K562 (cell line): Measurements from ENCODE around the gene PIGB. TPM values are rescaled to one million over a fixed set of nuclear protein-coding genes. Genes with fewer than 3 reads are reported as not detected.
A peak's percentile ranks its signal among the peaks of the same experiment; 100 is the strongest.

Experiments used
- EGR1 ChIP-seq: fragments of 450-650 bp; conservative IDR thresholded peaks from 2 replicates; pipeline ENCODE4 v1.6.1; 2017; ENCODE audit warnings: mild to moderate bottlenecking
- ESRRB ChIP-seq: fragments of 250-450 bp; sonication (Bioruptor Pico); IDR thresholded peaks from 2 replicates; pipeline ENCODE4 v1.5.0; 2020; ENCODE audit warnings: mild to moderate bottlenecking, moderate library complexity, borderline replicate concordance
- HDAC6 ChIP-seq: IDR thresholded peaks from 2 replicates; pipeline ENCODE4 v1.6.1; 2012; ENCODE audit warnings: low read depth, mild to moderate bottlenecking, control low read depth, inconsistent platforms, low read length, moderate library complexity
- KLF16 ChIP-seq: IDR thresholded peaks from 2 replicates; pipeline ENCODE4 v1.6.1; 2016; ENCODE audit warnings: antibody characterized with exemption
- PCBP1 ChIP-seq: fragments of 200-400 bp; formaldehyde crosslinking; IDR thresholded peaks from 2 replicates; pipeline ENCODE4 v1.6.1; 2018; ENCODE audit warnings: mild to moderate bottlenecking, low read depth, low read length; ENCODE audit not compliant: poor library complexity, severe bottlenecking
- PHTF2 ChIP-seq: fragments of 250-450 bp; sonication (Bioruptor Pico); IDR thresholded peaks from 2 replicates; pipeline ENCODE4 v1.5.0; 2021; ENCODE audit warnings: mild to moderate bottlenecking
- SRSF9 ChIP-seq: fragments of 200-400 bp; formaldehyde crosslinking; IDR thresholded peaks from 2 replicates; pipeline ENCODE4 v1.6.1; 2017; ENCODE audit warnings: low read depth, low read length, borderline replicate concordance
- ZEB2 ChIP-seq: fragments of 450-650 bp; IDR thresholded peaks from 2 replicates; pipeline ENCODE4 v1.6.1; 2016
- ZNF57 ChIP-seq: fragments of 450-650 bp; formaldehyde crosslinking; IDR thresholded peaks from 2 replicates; pipeline ENCODE4 v1.4.0; 2020; ENCODE audit warnings: mild to moderate bottlenecking, moderate library complexity
- polyA plus RNA-seq, 8 experiments: library from polyadenylated mRNA; depleted of rRNA in 4 of 8; stranded (reverse) in 5 of 8; unstranded in 3 of 8; fragments of >200 nt; fragmentation: Nextera tagmentation in 2 of 8; fragmentation: Illumina TruSeq in 1 of 8; extraction: Ambion mirVana in 2 of 8; extraction: Trizol in 1 of 8; gene quantifications; 2 replicates each; pipeline versions ENCODE4 v1.2.1 to v1.2.3, GENCODE V29; 2011 to 2014; ENCODE audit warnings: inconsistent platforms in 1 of 8, missing spikeins in 1 of 8
- total RNA-seq, 7 experiments: library from RNA; depleted of rRNA in 6 of 7; stranded (reverse); fragments of >200 nt in 6 of 7; fragmentation: Illumina TruSeq in 2 of 7; extraction: Trizol in 2 of 7; gene quantifications; 2 replicates each; pipeline versions ENCODE4 v1.2.1 to v1.2.3, GENCODE V29; 2011 to 2021; ENCODE audit warnings: low replicate concordance in 1 of 7
- TF ChIP-seq, protein P1 (sequence below): fragments of 450-650 bp; IDR thresholded peaks from 2 replicates; pipeline ENCODE4 v1.6.1; 2016; ENCODE audit warnings: mild to moderate bottlenecking
- TF ChIP-seq, protein P2 (sequence below): fragments of 450-650 bp; IDR thresholded peaks from 2 replicates; pipeline ENCODE4 v1.6.1; 2018; ENCODE audit warnings: mild to moderate bottlenecking, low read depth; ENCODE audit not compliant: partially characterized antibody
- TF ChIP-seq, protein P3 (sequence below): fragments of 250-450 bp; sonication (Bioruptor Pico); IDR thresholded peaks from 2 replicates; pipeline ENCODE4 v1.5.0; 2021; ENCODE audit warnings: mild to moderate bottlenecking, borderline replicate concordance
- TF ChIP-seq, protein P4 (sequence below), 2 experiments: fragments of 450-650 bp; formaldehyde crosslinking in 1 of 2; IDR thresholded peaks; 2 replicates each; pipeline versions ENCODE4 v1.4.0 to v1.6.1; 2014 to 2020; ENCODE audit warnings: mild to moderate bottlenecking in 2 of 2, borderline replicate concordance in 1 of 2, low read depth in 1 of 2

The PIGB gene
- total and polyA plus RNA-seq, 9 of the 15 experiments (the other 6 are each of a cell fraction or from before 2014, with no cell fraction given), result 9.9 to 32.3 (median 18.2) TPM

DNA sequence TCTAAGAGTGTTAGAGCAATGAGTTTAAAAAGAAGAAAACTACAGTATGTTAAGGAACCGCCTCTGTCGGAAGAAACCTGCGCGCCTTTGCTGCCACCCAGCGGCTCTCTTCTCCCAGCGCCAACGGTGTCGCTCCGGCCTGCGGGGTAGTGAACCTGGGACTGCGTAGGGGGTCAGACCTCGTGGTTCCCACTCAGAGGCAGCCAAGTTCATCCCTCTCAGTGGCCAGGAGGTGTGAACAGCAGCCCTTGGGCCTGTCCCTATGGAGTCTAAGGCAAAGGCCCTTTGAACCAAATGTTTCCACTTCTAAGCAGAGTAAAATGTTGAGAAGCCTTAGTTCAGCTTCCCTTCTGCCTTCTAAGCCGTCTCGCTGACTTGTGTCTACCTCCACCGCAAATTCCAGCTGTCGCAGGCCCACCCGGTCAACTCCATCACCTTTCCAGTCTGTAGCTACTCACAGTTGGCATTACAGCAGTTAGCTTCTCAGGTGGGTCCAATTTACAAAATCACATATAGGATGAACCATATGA is 28.4 kb upstream of the PIGB start (continued):
- TF ChIP-seq, protein P1, sequence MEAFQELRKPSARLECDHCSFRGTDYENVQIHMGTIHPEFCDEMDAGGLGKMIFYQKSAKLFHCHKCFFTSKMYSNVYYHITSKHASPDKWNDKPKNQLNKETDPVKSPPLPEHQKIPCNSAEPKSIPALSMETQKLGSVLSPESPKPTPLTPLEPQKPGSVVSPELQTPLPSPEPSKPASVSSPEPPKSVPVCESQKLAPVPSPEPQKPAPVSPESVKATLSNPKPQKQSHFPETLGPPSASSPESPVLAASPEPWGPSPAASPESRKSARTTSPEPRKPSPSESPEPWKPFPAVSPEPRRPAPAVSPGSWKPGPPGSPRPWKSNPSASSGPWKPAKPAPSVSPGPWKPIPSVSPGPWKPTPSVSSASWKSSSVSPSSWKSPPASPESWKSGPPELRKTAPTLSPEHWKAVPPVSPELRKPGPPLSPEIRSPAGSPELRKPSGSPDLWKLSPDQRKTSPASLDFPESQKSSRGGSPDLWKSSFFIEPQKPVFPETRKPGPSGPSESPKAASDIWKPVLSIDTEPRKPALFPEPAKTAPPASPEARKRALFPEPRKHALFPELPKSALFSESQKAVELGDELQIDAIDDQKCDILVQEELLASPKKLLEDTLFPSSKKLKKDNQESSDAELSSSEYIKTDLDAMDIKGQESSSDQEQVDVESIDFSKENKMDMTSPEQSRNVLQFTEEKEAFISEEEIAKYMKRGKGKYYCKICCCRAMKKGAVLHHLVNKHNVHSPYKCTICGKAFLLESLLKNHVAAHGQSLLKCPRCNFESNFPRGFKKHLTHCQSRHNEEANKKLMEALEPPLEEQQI, result no peak; the same call in 1 of the 2 replicates
- TF ChIP-seq, protein P2, sequence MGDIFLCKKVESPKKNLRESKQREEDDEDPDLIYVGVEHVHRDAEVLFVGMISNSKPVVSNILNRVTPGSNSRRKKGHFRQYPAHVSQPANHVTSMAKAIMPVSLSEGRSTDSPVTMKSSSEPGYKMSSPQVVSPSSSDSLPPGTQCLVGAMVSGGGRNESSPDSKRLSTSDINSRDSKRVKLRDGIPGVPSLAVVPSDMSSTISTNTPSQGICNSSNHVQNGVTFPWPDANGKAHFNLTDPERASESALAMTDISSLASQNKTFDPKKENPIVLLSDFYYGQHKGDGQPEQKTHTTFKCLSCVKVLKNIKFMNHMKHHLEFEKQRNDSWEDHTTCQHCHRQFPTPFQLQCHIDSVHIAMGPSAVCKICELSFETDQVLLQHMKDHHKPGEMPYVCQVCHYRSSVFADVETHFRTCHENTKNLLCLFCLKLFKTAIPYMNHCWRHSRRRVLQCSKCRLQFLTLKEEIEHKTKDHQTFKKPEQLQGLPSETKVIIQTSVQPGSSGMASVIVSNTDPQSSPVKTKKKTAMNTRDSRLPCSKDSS, result no peak
- TF ChIP-seq PHTF2 (CRISPR knock-in tag) (no peak), ZEB2 (0 out of 2 replicates have a peak, but pooled peaks have one; percentile 23), PCBP1 (no peak), ESRRB (CRISPR knock-in tag) (no peak), KLF16 (no peak), ZNF57 (no peak), SRSF9 (no peak), EGR1 (peak; percentile 32), HDAC6 (no peak)
- TF ChIP-seq, protein P3, sequence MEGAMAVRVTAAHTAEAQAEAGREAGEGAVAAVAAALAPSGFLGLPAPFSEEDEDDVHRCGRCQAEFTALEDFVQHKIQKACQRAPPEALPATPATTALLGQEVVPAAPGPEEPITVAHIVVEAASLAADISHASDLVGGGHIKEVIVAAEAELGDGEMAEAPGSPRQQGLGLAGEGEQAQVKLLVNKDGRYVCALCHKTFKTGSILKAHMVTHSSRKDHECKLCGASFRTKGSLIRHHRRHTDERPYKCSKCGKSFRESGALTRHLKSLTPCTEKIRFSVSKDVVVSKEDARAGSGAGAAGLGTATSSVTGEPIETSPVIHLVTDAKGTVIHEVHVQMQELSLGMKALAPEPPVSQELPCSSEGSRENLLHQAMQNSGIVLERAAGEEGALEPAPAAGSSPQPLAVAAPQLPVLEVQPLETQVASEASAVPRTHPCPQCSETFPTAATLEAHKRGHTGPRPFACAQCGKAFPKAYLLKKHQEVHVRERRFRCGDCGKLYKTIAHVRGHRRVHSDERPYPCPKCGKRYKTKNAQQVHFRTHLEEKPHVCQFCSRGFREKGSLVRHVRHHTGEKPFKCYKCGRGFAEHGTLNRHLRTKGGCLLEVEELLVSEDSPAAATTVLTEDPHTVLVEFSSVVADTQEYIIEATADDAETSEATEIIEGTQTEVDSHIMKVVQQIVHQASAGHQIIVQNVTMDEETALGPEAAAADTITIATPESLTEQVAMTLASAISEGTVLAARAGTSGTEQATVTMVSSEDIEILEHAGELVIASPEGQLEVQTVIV, result no peak
- TF ChIP-seq, protein P4, sequence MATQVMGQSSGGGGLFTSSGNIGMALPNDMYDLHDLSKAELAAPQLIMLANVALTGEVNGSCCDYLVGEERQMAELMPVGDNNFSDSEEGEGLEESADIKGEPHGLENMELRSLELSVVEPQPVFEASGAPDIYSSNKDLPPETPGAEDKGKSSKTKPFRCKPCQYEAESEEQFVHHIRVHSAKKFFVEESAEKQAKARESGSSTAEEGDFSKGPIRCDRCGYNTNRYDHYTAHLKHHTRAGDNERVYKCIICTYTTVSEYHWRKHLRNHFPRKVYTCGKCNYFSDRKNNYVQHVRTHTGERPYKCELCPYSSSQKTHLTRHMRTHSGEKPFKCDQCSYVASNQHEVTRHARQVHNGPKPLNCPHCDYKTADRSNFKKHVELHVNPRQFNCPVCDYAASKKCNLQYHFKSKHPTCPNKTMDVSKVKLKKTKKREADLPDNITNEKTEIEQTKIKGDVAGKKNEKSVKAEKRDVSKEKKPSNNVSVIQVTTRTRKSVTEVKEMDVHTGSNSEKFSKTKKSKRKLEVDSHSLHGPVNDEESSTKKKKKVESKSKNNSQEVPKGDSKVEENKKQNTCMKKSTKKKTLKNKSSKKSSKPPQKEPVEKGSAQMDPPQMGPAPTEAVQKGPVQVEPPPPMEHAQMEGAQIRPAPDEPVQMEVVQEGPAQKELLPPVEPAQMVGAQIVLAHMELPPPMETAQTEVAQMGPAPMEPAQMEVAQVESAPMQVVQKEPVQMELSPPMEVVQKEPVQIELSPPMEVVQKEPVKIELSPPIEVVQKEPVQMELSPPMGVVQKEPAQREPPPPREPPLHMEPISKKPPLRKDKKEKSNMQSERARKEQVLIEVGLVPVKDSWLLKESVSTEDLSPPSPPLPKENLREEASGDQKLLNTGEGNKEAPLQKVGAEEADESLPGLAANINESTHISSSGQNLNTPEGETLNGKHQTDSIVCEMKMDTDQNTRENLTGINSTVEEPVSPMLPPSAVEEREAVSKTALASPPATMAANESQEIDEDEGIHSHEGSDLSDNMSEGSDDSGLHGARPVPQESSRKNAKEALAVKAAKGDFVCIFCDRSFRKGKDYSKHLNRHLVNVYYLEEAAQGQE (IDR thresholded peaks at IDR 0.05; ENCODE audit: borderline replicate concordance), result peak; percentile 78
- TF ChIP-seq, protein P4 (CRISPR knock-in tag; IDR thresholded peaks at IDR 0.05; ENCODE audit: low read depth), result no peak
